ACC112 (cell line): ENCODE results near the gene LRRC10.
"Not testable (repeated sequence)": the region's sequence is repeated elsewhere in the genome, so short reads cannot be mapped to it uniquely, and the experiment has no call there.

Experiments
- H2AFZ ChIP-seq: fragments of 200-600 bp; sonication (generic); one replicate; pipeline ENCODE4 v1.6.0; 2017; ENCODE audit warnings: antibody characterized with exemption, low read length; ENCODE audit not compliant: unreplicated experiment
- H3K27ac ChIP-seq: fragments of 200-600 bp; sonication (generic); 2 replicates; pipeline ENCODE4 v1.5.1; 2014; ENCODE audit warnings: low read depth, mild to moderate bottlenecking, antibody characterized with exemption, low read length, moderate library complexity
- H3K27me3 ChIP-seq: fragments of 200-600 bp; sonication (generic); 2 replicates; pipeline ENCODE4 v1.6.1; 2014; ENCODE audit warnings: mild to moderate bottlenecking, antibody characterized with exemption, low read length, moderate library complexity, mixed read lengths; ENCODE audit not compliant: insufficient read depth
- H3K36me3 ChIP-seq: fragments of 200-600 bp; sonication (generic); 2 replicates; pipeline ENCODE4 v1.6.1; 2016; ENCODE audit warnings: mild to moderate bottlenecking, antibody characterized with exemption, low read length, moderate library complexity, mixed read lengths; ENCODE audit not compliant: insufficient read depth
- H3K4me1 ChIP-seq: fragments of 200-600 bp; sonication (generic); one replicate; pipeline ENCODE4 v1.6.1; 2016; ENCODE audit warnings: low read length, mixed read lengths; ENCODE audit not compliant: insufficient read depth, unreplicated experiment, control insufficient read depth
- H3K4me3 ChIP-seq: fragments of 200-600 bp; sonication (generic); 2 replicates; pipeline ENCODE4 v1.5.1; 2014; ENCODE audit warnings: mild to moderate bottlenecking, low read depth, low read length
- H3K79me2 ChIP-seq: fragments of 200-600 bp; sonication (generic); one replicate; pipeline ENCODE4 v1.6.0; 2016; ENCODE audit warnings: low read length; ENCODE audit not compliant: control insufficient read depth, unreplicated experiment, insufficient read depth

Gene LRRC10

GRCh38 chr12:69620077-69620476, 9.4 kb upstream of the LRRC10 start:
- Histone ChIP-seq H3K27me3 (peaks cover 25% of the 10 kb centered on the region; the same call in 1 of the 2 replicates), H3K4me1 (no peaks in the 10 kb centered on the region)

GRCh38 chr12:69619050-69619449, 8.3 kb upstream of the LRRC10 start:
- Histone ChIP-seq H3K36me3 (no peaks in the 10 kb centered on the region), H3K27ac (no peak overlapping the region), H3K79me2 (no peaks in the 10 kb centered on the region), H3K27me3 (peaks cover 26% of the 10 kb centered on the region; the same call in 1 of the 2 replicates), H2AFZ (no peak overlapping the region), H3K4me1 (no peaks in the 10 kb centered on the region), H3K4me3 (no peak overlapping the region)

More at GRCh38 chr12:69620077-69620476, 9.4 kb upstream of the LRRC10 start:
- Histone ChIP-seq H3K79me2 (no peaks in the 10 kb centered on the region), H3K4me3 (no peak overlapping the region), H3K27ac (no peak overlapping the region), H2AFZ (no peak overlapping the region), H3K36me3 (no peaks in the 10 kb centered on the region)

GRCh38 chr12:69616025-69616424, 5.3 kb upstream of the LRRC10 start:
- Histone ChIP-seq H3K4me3 (no peak overlapping the region), H3K27me3 (peaks cover 45% of the 10 kb centered on the region), H3K79me2 (no peaks in the 10 kb centered on the region), H3K27ac (no peak overlapping the region), H3K4me1 (no peaks in the 10 kb centered on the region), H2AFZ (no peak overlapping the region), H3K36me3 (no peaks in the 10 kb centered on the region)

- Histone ChIP-seq H3K36me3 (no peaks in the 10 kb centered on the region), H2AFZ (no peak overlapping the region), H3K79me2 (no peaks in the 10 kb centered on the region), H3K27ac (no peak overlapping the region), H3K27me3 (peaks cover 64% of the 10 kb centered on the region), H3K4me3 (no peak overlapping the region), H3K4me1 (no peaks in the 10 kb centered on the region)
These were observed 2.6 kb upstream of the LRRC10 start for GRCh38 chr12:69613351-69613750.

GRCh38 chr12:69610126-69610525, 581 bp downstream of the LRRC10 start:
- Histone ChIP-seq H2AFZ (no peak overlapping the region), H3K36me3 (no peaks in the 10 kb centered on the region), H3K79me2 (no peaks in the 10 kb centered on the region), H3K4me1 (no peaks in the 10 kb centered on the region), H3K27ac (no peak overlapping the region), H3K4me3 (no peak overlapping the region), H3K27me3 (peaks cover 38% of the 10 kb centered on the region)

GRCh38 chr12:69608114-69608513, 2.6 kb downstream of the LRRC10 start:
- no peaks in the 10 kb centered on the region for H3K4me1 ChIP-seq
- no peak overlapping the region for H3K4me3 ChIP-seq
- H3K27ac ChIP-seq = no peak overlapping the region
- H3K27me3 ChIP-seq = peaks cover 29% of the 10 kb centered on the region
- no peak overlapping the region for H2AFZ ChIP-seq
- peaks cover 4% of the 10 kb centered on the region; the same call in 1 of the 2 replicates for H3K36me3 ChIP-seq
- H3K79me2 ChIP-seq = no peaks in the 10 kb centered on the region

- not testable (repeated sequence) for H3K4me1 ChIP-seq, H3K27me3 ChIP-seq, H3K4me3 ChIP-seq, H2AFZ ChIP-seq, H3K27ac ChIP-seq, H3K79me2 ChIP-seq
- H3K36me3 ChIP-seq = peaks cover 32% of the 10 kb centered on the region
These were observed 6.4 kb downstream of the LRRC10 start for GRCh38 chr12:69604275-69604674.

- not testable (repeated sequence) for H3K79me2 ChIP-seq, H3K27ac ChIP-seq, H2AFZ ChIP-seq, H3K27me3 ChIP-seq, H3K4me3 ChIP-seq, H3K4me1 ChIP-seq
- H3K36me3 ChIP-seq = peaks cover 37% of the 10 kb centered on the region
These were observed 7.2 kb downstream of the LRRC10 start for GRCh38 chr12:69603556-69603955.

GRCh38 chr12:69602954-69603353, 7.8 kb downstream of the LRRC10 start:
- H3K27me3 ChIP-seq = no peaks in the 10 kb centered on the region
- H3K36me3 ChIP-seq = peaks cover 41% of the 10 kb centered on the region

GRCh38 chr12:69601962-69602685, 8.6 kb downstream of the LRRC10 start:
- H3K4me1 ChIP-seq = no peaks in the 10 kb centered on the region
- H3K79me2 ChIP-seq = no peaks in the 10 kb centered on the region
- H3K4me3 ChIP-seq = no peak overlapping the region
- H3K27ac ChIP-seq = no peak overlapping the region
- peaks cover 48% of the 10 kb centered on the region for H3K36me3 ChIP-seq
- H2AFZ ChIP-seq = no peak overlapping the region
- H3K27me3 ChIP-seq = no peaks in the 10 kb centered on the region

More at GRCh38 chr12:69602954-69603353, 7.8 kb downstream of the LRRC10 start:
- Histone ChIP-seq H2AFZ (no peak overlapping the region), H3K27ac (no peak overlapping the region), H3K79me2 (no peaks in the 10 kb centered on the region), H3K4me3 (no peak overlapping the region), H3K4me1 (no peaks in the 10 kb centered on the region)

GRCh38 chr12:69600804-69601203, 9.9 kb downstream of the LRRC10 start:
- Histone ChIP-seq H3K27me3 (no peaks in the 10 kb centered on the region), H3K27ac (no peak overlapping the region), H3K79me2 (no peaks in the 10 kb centered on the region), H3K4me1 (no peaks in the 10 kb centered on the region), H2AFZ (no peak overlapping the region), H3K4me3 (no peak overlapping the region), H3K36me3 (peaks cover 56% of the 10 kb centered on the region)
